ENCODE data around the gene SIX2.

Gene SIX2

DNA sequence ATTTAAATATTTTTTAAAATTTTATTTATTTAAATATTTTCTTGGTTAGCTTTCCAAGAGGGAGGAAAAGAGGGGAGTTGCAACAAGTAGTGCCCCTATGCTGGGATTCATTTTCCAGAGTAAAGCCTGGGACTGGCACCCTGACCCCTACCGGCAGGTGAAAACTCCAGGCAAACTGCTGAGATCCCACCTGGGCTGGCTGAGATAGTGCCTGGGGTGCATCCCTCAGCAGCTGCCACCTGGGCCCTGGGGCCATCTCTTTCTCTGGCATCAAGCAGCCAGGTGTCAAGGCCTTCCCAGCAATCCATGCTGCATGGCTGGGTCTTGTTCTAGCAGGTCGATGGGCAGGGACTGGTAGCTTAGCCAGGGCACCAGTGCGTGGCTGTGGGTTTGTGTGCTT, 6.6 kb downstream of the SIX2 start:
- TF ChIP-seq, protein P1, sequence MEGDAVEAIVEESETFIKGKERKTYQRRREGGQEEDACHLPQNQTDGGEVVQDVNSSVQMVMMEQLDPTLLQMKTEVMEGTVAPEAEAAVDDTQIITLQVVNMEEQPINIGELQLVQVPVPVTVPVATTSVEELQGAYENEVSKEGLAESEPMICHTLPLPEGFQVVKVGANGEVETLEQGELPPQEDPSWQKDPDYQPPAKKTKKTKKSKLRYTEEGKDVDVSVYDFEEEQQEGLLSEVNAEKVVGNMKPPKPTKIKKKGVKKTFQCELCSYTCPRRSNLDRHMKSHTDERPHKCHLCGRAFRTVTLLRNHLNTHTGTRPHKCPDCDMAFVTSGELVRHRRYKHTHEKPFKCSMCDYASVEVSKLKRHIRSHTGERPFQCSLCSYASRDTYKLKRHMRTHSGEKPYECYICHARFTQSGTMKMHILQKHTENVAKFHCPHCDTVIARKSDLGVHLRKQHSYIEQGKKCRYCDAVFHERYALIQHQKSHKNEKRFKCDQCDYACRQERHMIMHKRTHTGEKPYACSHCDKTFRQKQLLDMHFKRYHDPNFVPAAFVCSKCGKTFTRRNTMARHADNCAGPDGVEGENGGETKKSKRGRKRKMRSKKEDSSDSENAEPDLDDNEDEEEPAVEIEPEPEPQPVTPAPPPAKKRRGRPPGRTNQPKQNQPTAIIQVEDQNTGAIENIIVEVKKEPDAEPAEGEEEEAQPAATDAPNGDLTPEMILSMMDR (IDR thresholded peaks at IDR 0.05; ENCODE audit: control insufficient read depth, extremely low read depth, insufficient read depth): no peak
- H3K4me3 ChIP-seq (ENCODE audit: low read depth, low read length): no peak overlapping the region
- no peak for DNase-seq (ENCODE audit: low read depth)

DNA sequence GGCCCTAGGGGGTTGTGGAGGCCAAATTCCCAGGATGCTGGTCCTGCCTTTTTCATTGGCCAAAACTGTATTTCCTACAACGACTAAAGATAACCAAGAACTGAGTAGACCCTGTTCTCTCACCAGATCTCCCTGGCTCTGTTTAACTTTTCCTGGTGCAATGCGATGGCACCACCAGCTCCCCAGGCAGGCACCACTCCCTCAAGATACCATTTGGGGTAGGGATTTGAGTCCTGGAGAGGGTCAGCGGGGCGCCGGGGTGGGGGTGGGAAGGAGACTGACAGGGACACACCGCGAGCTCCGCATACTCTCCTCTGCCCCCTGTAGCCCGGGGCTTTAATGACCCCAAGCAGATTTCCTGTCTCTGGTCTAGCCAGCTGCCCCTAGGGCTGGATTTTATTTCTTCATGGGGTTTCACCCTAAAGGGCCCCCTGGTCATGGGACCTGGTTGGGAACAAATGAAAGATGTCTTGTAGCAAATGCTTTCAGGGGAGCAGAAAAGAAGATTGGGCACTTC, 7.3 kb downstream of the SIX2 start:
- no peak for DNase-seq (ENCODE audit: low read depth)
- TF ChIP-seq, protein P1 (IDR thresholded peaks at IDR 0.05; ENCODE audit: control insufficient read depth, extremely low read depth, insufficient read depth): no peak
- no peak overlapping the region for H3K4me3 ChIP-seq (ENCODE audit: low read depth, low read length)

DNA sequence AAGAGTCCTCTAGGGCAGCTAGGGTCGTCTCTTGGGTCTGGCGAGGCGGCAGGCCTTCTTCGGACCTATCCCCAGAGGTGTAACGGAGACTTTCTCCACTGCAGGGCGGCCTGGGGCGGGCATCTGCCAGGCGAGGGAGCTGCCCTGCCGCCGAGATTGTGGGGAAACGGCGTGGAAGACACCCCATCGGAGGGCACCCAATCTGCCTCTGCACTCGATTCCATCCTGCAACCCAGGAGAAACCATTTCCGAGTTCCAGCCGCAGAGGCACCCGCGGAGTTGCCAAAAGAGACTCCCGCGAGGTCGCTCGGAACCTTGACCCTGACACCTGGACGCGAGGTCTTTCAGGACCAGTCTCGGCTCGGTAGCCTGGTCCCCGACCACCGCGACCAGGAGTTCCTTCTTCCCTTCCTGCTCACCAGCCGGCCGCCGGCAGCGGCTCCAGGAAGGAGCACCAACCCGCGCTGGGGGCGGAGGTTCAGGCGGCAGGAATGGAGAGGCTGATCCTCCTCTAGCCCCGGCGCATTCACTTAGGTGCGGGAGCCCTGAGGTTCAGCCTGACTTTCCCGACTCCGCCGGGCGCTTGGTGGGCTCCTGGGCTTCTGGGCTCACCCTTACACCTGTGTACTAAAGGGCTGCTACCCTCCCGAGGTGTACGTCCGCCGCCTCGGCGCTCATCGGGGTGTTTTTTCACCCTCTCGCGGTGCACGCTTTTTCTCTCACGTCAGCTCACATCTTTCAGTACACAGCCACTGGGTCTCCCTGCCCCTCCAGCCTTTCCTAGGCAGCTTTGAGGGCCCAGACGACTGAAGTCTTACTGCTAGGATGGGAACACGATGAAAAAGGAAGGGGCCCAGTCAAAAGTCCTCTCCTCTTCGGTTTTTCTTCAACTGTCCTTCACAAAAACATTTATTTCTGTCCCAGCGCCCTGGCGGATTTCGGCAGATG, 8.1 kb downstream of the SIX2 start:
- no peak for DNase-seq (ENCODE audit: low read depth)
- no peak overlapping the region for H3K4me3 ChIP-seq (ENCODE audit: low read depth, low read length)
- TF ChIP-seq, protein P1 (IDR thresholded peaks at IDR 0.05; ENCODE audit: control insufficient read depth, extremely low read depth, insufficient read depth): no peak

DNA sequence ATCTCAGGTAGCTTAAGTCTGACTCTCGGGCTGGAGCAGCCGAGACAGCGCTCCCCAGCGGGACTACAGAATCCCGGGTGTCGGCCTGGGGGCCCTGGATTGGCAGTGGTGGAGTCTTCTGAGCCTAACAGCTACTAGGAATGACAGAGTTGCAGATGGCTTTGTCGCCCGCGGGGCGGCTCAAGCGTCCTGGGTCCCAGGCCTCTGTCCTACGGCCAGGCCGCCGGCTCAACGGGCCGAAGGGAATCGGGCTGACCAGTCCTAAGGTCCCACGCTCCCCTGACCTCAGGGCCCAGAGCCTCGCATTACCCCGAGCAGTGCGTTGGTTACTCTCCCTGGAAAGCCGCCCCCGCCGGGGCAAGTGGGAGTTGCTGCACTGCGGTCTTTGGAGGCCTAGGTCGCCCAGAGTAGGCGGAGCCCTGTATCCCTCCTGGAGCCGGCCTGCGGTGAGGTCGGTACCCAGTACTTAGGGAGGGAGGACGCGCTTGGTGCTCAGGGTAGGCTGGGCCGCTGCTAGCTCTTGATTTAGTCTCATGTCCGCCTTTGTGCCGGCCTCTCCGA, 8.8 kb downstream of the SIX2 start:
- TF ChIP-seq, protein P1 (IDR thresholded peaks at IDR 0.05; ENCODE audit: control insufficient read depth, extremely low read depth, insufficient read depth): no peak
- H3K4me3 ChIP-seq (ENCODE audit: low read depth, low read length): no peak overlapping the region
- no peak for DNase-seq (ENCODE audit: low read depth)

DNA sequence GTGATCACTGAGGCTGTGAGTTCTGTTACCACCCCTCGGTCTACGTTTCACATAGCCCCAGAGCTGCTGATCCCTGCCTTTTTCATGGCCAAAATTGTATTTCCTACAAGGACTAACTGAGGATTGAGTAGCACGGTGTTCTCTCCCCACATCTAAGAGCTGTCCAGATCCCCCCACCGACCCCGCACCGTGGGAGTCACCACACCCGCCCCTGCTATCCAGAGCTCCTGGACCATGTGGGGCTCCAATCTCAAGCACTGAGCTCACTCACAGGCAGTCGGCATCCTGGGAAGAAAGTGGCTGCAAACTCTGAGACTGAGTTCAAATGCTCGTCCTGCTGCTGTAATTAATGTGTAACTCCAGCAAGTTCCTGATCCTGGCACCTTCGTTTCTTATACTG, 9.7 kb downstream of the SIX2 start:
- DNase-seq (ENCODE audit: low read depth): no peak
- TF ChIP-seq, protein P1 (IDR thresholded peaks at IDR 0.05; ENCODE audit: control insufficient read depth, extremely low read depth, insufficient read depth): no peak
- no peak overlapping the region for H3K4me3 ChIP-seq (ENCODE audit: low read depth, low read length)

DNA sequence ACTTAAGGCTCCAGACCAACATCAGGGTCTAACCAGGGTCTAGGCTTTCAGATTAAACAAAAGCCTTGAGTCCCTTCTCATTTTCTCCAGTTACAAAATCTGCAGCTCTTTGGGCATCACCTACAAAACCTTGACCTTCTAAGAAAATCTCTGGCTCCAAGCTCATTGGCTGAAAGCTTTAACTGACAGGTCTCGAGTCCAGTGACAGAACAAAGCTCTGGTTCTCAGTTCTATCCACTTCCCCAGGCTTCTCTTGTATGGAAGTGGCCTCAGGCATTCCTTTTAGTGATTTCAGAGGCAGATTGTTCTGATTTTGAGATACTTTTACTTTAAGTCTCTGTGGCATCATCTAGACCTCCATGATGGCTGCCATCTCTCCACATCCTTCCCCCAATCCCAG, 11.3 kb downstream of the SIX2 start:
- DNase-seq (ENCODE audit: low read depth): no peak
- TF ChIP-seq, protein P1 (IDR thresholded peaks at IDR 0.05; ENCODE audit: control insufficient read depth, extremely low read depth, insufficient read depth): no peak
- H3K4me3 ChIP-seq (ENCODE audit: low read depth, low read length): no peak overlapping the region

All from LNCaP clone FGC (cell line).